Left lobe of liver (tissue), 1 donor: ENCODE measurements around the gene PRPF31. TPM values are rescaled to one million over a fixed set of nuclear protein-coding genes. Genes with fewer than 3 reads are reported as not detected.

Source experiments
- total RNA-seq: library from RNA; stranded (reverse); gene quantifications from one replicate; pipeline ENCODE4 v1.2.1, GENCODE V29; 2021
- donor health status: DM: no; HTN: yes; CAD: no.

PRPF31 gene
- total RNA-seq, 1 donor from 2014 or later = 23.2 TPM

Other genes starting within 250 kb of the PRPF31 start
- 15.2 TPM for gene MYADM, start 247.9 kb upstream of the PRPF31 start, total RNA-seq
- 0.08 TPM for gene PRKCG, start 233.6 kb upstream of the PRPF31 start, total RNA-seq
- gene CACNG7, start 206.5 kb upstream of the PRPF31 start, total RNA-seq = not detected
- not detected for gene CACNG8, start 152.8 kb upstream of the PRPF31 start, total RNA-seq
- not detected for gene CACNG6, start 124.1 kb upstream of the PRPF31 start, total RNA-seq
- gene VSTM1, start 51.9 kb upstream of the PRPF31 start, total RNA-seq = not detected
- gene TARM1, start 34.4 kb upstream of the PRPF31 start, total RNA-seq = not detected
- 0.91 TPM for gene OSCAR, start 15.0 kb upstream of the PRPF31 start, total RNA-seq
- 74.5 TPM for gene NDUFA3, start 12.9 kb upstream of the PRPF31 start, total RNA-seq
- gene TFPT, start 97 bp upstream of the PRPF31 start, total RNA-seq = 4.3 TPM
- gene CNOT3, start 22.0 kb downstream of the PRPF31 start, total RNA-seq = 19.0 TPM
- 1.3 TPM for gene LENG1, start 44.0 kb downstream of the PRPF31 start, total RNA-seq
- 1.9 TPM for gene TMC4, start 57.4 kb downstream of the PRPF31 start, total RNA-seq
- gene MBOAT7, start 73.8 kb downstream of the PRPF31 start, total RNA-seq = 34.3 TPM
- 17.4 TPM for gene TSEN34, start 75.6 kb downstream of the PRPF31 start, total RNA-seq
- 482 TPM for gene RPS9, start 85.1 kb downstream of the PRPF31 start, total RNA-seq
- gene LILRB3, start 107.3 kb downstream of the PRPF31 start, total RNA-seq = 1.2 TPM
- gene LILRA6, start 127.0 kb downstream of the PRPF31 start, total RNA-seq = 0.75 TPM
- gene LILRB5, start 141.5 kb downstream of the PRPF31 start, total RNA-seq = 8.7 TPM
- 1.7 TPM for gene LILRB2, start 165.4 kb downstream of the PRPF31 start, total RNA-seq
- gene LILRA5, start 197.4 kb downstream of the PRPF31 start, total RNA-seq = 1.4 TPM
- gene LILRA4, start 223.4 kb downstream of the PRPF31 start, total RNA-seq = not detected
- gene LAIR1, start 249.2 kb downstream of the PRPF31 start, total RNA-seq = 3.1 TPM